H1 (cell line): ENCODE results near the gene PABPC4L. TPM values are rescaled to one million over a fixed set of nuclear protein-coding genes. Genes with fewer than 3 reads are reported as not detected.

Experiments
- CTCF ChIA-PET: fragments of 300-600 bp; sonication (Branson Sonifier 250); formaldehyde crosslinking; loops from one replicate; lab custom pipeline; 2021; ENCODE audit not compliant: partially characterized antibody; lab: Charles Lee
- POLR2A ChIA-PET: fragments of 300-600 bp; sonication (Branson Sonifier 250); formaldehyde crosslinking; loops from one replicate; lab custom pipeline; 2021; ENCODE audit warnings: inconsistent platforms; ENCODE audit not compliant: partially characterized antibody; lab: Charles Lee
- DNase-seq, 2 experiments: peaks; one replicate each; pipeline versions ENCODE4 v3.0.0 to v3.0.0-alpha.2; 2010 to 2022; ENCODE audit warnings: low spot score in 2 of 2, low read depth in 1 of 2, mixed read lengths in 1 of 2
- FAIRE-seq: peaks from 2 replicates; lab custom pipeline; 2011; peaks lifted over from hg19 to GRCh38; lab: Jason Lieb, UNC
- H2AFZ ChIP-seq: 2 replicates; pipeline ENCODE4 v1.8.1; 2012; ENCODE audit warnings: low read length, inconsistent platforms
- H2AK5ac ChIP-seq: 2 replicates; pipeline ENCODE4 v1.6.1; 2013; ENCODE audit warnings: low read depth, low read length
- H2BK120ac ChIP-seq: replicated peaks from 2 replicates; pipeline ENCODE3; 2013; ENCODE audit warnings: low read depth, low read length, inconsistent platforms
- H2BK12ac ChIP-seq: 2 replicates; pipeline ENCODE4 v1.6.1; 2013; ENCODE audit warnings: low read depth, low read length
- H2BK15ac ChIP-seq: 2 replicates; pipeline ENCODE4 v1.6.1; 2013; ENCODE audit warnings: low read length
- H2BK20ac ChIP-seq: 2 replicates; pipeline ENCODE4 v1.6.1; 2013; ENCODE audit warnings: low read length
- H2BK5ac ChIP-seq: 2 replicates; pipeline ENCODE4 v1.6.1; 2013; ENCODE audit warnings: low read depth, low read length
- H3K14ac ChIP-seq: 2 replicates; pipeline ENCODE4 v1.6.1; 2013; ENCODE audit warnings: inconsistent platforms; ENCODE audit not compliant: insufficient read length
- H3K18ac ChIP-seq: 2 replicates; pipeline ENCODE4 v1.6.1; 2013; ENCODE audit warnings: low read length; ENCODE audit errors: extremely low read depth
- H3K23ac ChIP-seq: 2 replicates; pipeline ENCODE4 v1.6.1; 2013; ENCODE audit warnings: inconsistent platforms; ENCODE audit not compliant: insufficient read length
- H3K23me2 ChIP-seq: 2 replicates; pipeline ENCODE4 v1.6.1; 2013; ENCODE audit warnings: low read depth, low read length
- H3K27ac ChIP-seq: 2 replicates; pipeline ENCODE4 v1.6.1; 2011; ENCODE audit warnings: low read depth, low read length, inconsistent platforms
- H3K27me3 ChIP-seq, 4 experiments: replicated peaks in 1 of 4; 1 replicate in 1 of 4; 2 replicates in 3 of 4; pipeline versions ENCODE4 v1.6.1 to v1.8.1; 2011 to 2013; ENCODE audit warnings: low read length in 3 of 4, mild to moderate bottlenecking in 3 of 4, inconsistent platforms in 2 of 4, mixed read lengths in 2 of 4, moderate library complexity in 1 of 4; ENCODE audit not compliant: control insufficient read depth in 3 of 4, insufficient read depth in 3 of 4; ENCODE audit errors: extremely low read depth in 1 of 4
- H3K36me3 ChIP-seq, 4 experiments: 2 replicates each; pipeline versions ENCODE4 v1.6.1 to v1.8.1; 2011 to 2013; ENCODE audit warnings: mild to moderate bottlenecking in 4 of 4, low read length in 3 of 4, moderate library complexity in 2 of 4, control low read depth in 1 of 4, inconsistent platforms in 1 of 4; ENCODE audit not compliant: insufficient read depth in 4 of 4, control insufficient read depth in 2 of 4
- H3K4ac ChIP-seq: replicated peaks from 2 replicates; pipeline ENCODE3; 2013; ENCODE audit warnings: low read length, low read depth, mixed read lengths, inconsistent platforms; ENCODE audit not compliant: insufficient read length
- H3K4me1 ChIP-seq, 4 experiments: replicated peaks in 1 of 4; 1 replicate in 1 of 4; 2 replicates in 3 of 4; pipeline versions ENCODE4 v1.6.1 to v1.8.1; 2011 to 2013; ENCODE audit warnings: low read length in 3 of 4, inconsistent platforms in 2 of 4, mixed read lengths in 1 of 4; ENCODE audit not compliant: insufficient read depth in 4 of 4, control insufficient read depth in 3 of 4
- H3K4me2 ChIP-seq, 2 experiments: 2 replicates each; pipeline versions ENCODE4 v1.6.1 to v1.8.1; 2011 to 2013; ENCODE audit warnings: low read depth in 2 of 2, low read length in 2 of 2, control low read depth in 1 of 2, inconsistent platforms in 1 of 2, mild to moderate bottlenecking in 1 of 2; ENCODE audit not compliant: insufficient read depth in 1 of 2
- H3K4me3 ChIP-seq, 4 experiments: fragments of 200-600, 300-600 bp in 1 of 4; sonication (generic), shearing (Covaris generic), sonication (Bioruptor Twin) in 1 of 4; 2 replicates each; pipeline versions ENCODE4 v1.5.1 to v1.8.1; 2011 to 2016; ENCODE audit warnings: low read length in 4 of 4, low read depth in 3 of 4, control low read depth in 2 of 4, inconsistent platforms in 2 of 4, mild to moderate bottlenecking in 2 of 4, mixed read lengths in 1 of 4, moderate library complexity in 1 of 4; ENCODE audit not compliant: insufficient read depth in 2 of 4; ENCODE audit errors: extremely low read depth in 1 of 4
- H3K56ac ChIP-seq: replicated peaks from 2 replicates; pipeline ENCODE3; 2013; ENCODE audit warnings: low read depth, mild to moderate bottlenecking, mixed read lengths, low read length, inconsistent platforms; ENCODE audit not compliant: insufficient read length
- H3K79me1 ChIP-seq: 2 replicates; pipeline ENCODE4 v1.6.1; 2013; ENCODE audit warnings: low read depth, low read length, control low read depth
- H3K79me2 ChIP-seq, 2 experiments: 2 replicates each; pipeline versions ENCODE4 v1.6.1 to v1.8.1; 2012 to 2013; ENCODE audit warnings: low read length in 2 of 2, mild to moderate bottlenecking in 2 of 2, inconsistent platforms in 1 of 2; ENCODE audit not compliant: insufficient read depth in 2 of 2, control insufficient read depth in 1 of 2
- H3K9ac ChIP-seq, 4 experiments: replicated peaks in 1 of 4; 1 replicate in 1 of 4; 2 replicates in 3 of 4; pipeline versions ENCODE4 v1.6.1 to v1.8.1; 2011 to 2013; ENCODE audit warnings: low read depth in 3 of 4, low read length in 3 of 4, control low read depth in 2 of 4, mild to moderate bottlenecking in 2 of 4, moderate library complexity in 2 of 4, inconsistent platforms in 1 of 4; ENCODE audit errors: extremely low read depth in 1 of 4
- H3K9me3 ChIP-seq, 2 experiments: 2 replicates each; pipeline versions ENCODE4 v1.6.1 to v1.8.1; 2012 to 2013; ENCODE audit warnings: mild to moderate bottlenecking in 2 of 2, moderate library complexity in 2 of 2, control low read depth in 1 of 2, inconsistent platforms in 1 of 2, low read depth in 1 of 2, low read length in 1 of 2, mixed read lengths in 1 of 2; ENCODE audit not compliant: insufficient read depth in 2 of 2
- H4K20me1 ChIP-seq, 2 experiments: replicated peaks in 1 of 2; 2 replicates each; pipeline versions ENCODE3 to v1.8.1; 2011 to 2013; ENCODE audit warnings: inconsistent platforms in 2 of 2, low read length in 2 of 2, mild to moderate bottlenecking in 1 of 2; ENCODE audit not compliant: insufficient read depth in 2 of 2, control insufficient read depth in 1 of 2
- H4K5ac ChIP-seq: 2 replicates; pipeline ENCODE4 v1.6.1; 2013; ENCODE audit warnings: low read length, low read depth, mixed read lengths, inconsistent platforms; ENCODE audit not compliant: insufficient read length
- H4K8ac ChIP-seq: 2 replicates; pipeline ENCODE4 v1.8.0; 2013; ENCODE audit warnings: mild to moderate bottlenecking, moderate library complexity, low read length, inconsistent platforms; ENCODE audit not compliant: insufficient read depth; ENCODE audit errors: extremely low read depth
- H4K91ac ChIP-seq: replicated peaks from 2 replicates; pipeline ENCODE3; 2013; ENCODE audit warnings: low read length, mixed read lengths, inconsistent platforms; ENCODE audit not compliant: insufficient read length
- ASH2L ChIP-seq: fragments of 200-600, 300-600 bp; sonication (generic); IDR thresholded peaks from one replicate; pipeline ENCODE4 v1.7.1; 2017; ENCODE audit warnings: low read length
- ATF2 ChIP-seq: IDR thresholded peaks from 2 replicates; pipeline ENCODE4 v1.6.1; 2012; ENCODE audit warnings: low read length, inconsistent platforms
- BRCA1 ChIP-seq: IDR thresholded peaks from 2 replicates; pipeline ENCODE4 v1.6.1; 2012; ENCODE audit warnings: low read depth, low read length, improper control_type of control experiment
- KDM1A ChIP-seq: fragments of 200-600, 300-600 bp; sonication (generic); IDR thresholded peaks from 2 replicates; pipeline ENCODE4 v1.7.1; 2016; ENCODE audit warnings: mild to moderate bottlenecking, low read length, borderline replicate concordance
- POLR2A ChIP-seq, 2 experiments: IDR thresholded peaks; 1 replicate in 1 of 2; 2 replicates in 1 of 2; pipeline ENCODE4 v1.6.1; 2011; ENCODE audit warnings: low read depth in 2 of 2, low read length in 2 of 2, mild to moderate bottlenecking in 2 of 2; ENCODE audit errors: control extremely low read depth in 1 of 2
- SP4 ChIP-seq: IDR thresholded peaks from 2 replicates; pipeline ENCODE4 v1.6.1; 2012; ENCODE audit warnings: low read length, inconsistent platforms
- USF2 ChIP-seq: IDR thresholded peaks from 2 replicates; pipeline ENCODE4 v1.6.1; 2011; ENCODE audit warnings: low read length, improper control_type of control experiment
- WGBS, 2 experiments: shearing (Covaris generic) in 1 of 2; methylation state at CpG; one replicate each; pipeline versions ENCODE4 v1.1.6 to v1.1.7; 2013 to 2015; ENCODE audit warnings: low lambda C conversion rate in 2 of 2, mixed read lengths in 2 of 2, inconsistent platforms in 1 of 2, low coverage in 1 of 2, missing lambda C conversion rate in 1 of 2; ENCODE audit not compliant: insufficient replicate concordance in 2 of 2, insufficient coverage in 1 of 2, insufficient read length in 1 of 2; ENCODE audit errors: extremely low coverage in 1 of 2, missing lambda C conversion rate in 1 of 2; 5-methylcytosine and 5-hydroxymethylcytosine counted together
- polyA plus RNA-seq, 7 experiments: library from polyadenylated mRNA; depleted of rRNA in 3 of 7; stranded (reverse) in 5 of 7; unstranded in 2 of 7; fragments of >200 nt in 5 of 7; fragments of 200-250 nt in 2 of 7; gene quantifications; 1 replicate in 5 of 7; 2 replicates in 1 of 7; 4 replicates in 1 of 7; pipeline versions ENCODE4 v1.2.1 to v1.2.3, GENCODE V29; 2011 to 2013; ENCODE audit warnings: missing spikeins in 2 of 7, mixed read lengths in 2 of 7
- total RNA-seq: library from RNA; stranded (reverse); fragmentation: NEBNext Ultra II Directional; extraction: Animal tissue kit (Norgen Biotek cat#: 25700); gene quantifications from 2 replicates; pipeline ENCODE4 v1.2.1, GENCODE V29; 2021
- TF ChIP-seq, protein P1 (sequence below), 3 experiments: IDR thresholded peaks; 1 replicate in 2 of 3; 2 replicates in 1 of 3; pipeline versions ENCODE4 v1.5.1 to v1.6.1; 2011; ENCODE audit warnings: low read length in 3 of 3, mild to moderate bottlenecking in 3 of 3, inconsistent platforms in 2 of 3, low read depth in 1 of 3, moderate library complexity in 1 of 3; ENCODE audit not compliant: insufficient read depth in 1 of 3; ENCODE audit errors: control extremely low read depth in 1 of 3

Gene PABPC4L
- total and polyA plus RNA-seq, 2 of the 8 experiments (the other 6 are each of a cell fraction or from before 2014, with no cell fraction given), result 0.51 to 4.2 TPM

DNA sequence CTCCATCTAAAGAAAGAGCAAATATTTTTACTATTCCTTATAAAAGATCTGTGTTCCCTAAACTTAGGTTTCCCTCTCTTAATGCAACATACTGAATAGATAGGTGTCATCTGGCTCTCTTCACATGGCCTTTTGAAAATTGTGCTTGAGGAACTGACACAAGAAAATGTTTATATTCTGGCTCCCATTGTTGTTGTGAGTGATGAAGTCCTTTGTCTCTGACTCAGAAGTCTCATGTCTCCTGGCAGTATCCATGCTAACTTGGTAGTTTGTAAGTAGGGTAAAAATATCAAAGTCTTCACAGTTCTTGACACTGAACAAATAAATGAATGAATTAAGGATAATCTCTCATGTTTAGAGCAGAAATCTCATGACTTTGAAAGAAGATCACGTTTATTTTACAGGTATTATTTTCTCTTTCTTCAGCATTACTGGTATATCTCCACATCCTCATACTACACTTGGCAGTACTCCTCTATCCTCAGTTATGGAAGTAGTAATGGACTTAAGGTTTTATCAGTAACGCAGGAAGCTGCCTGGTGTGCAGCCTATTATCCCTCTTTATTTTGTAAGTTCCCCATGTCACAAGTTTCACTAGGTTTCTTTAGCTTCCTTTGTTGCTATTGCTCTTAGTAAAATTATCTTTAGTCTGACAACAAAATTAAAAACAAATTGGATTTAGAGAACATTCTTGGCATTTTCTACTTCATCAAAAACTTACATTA, 14.2 kb upstream of the PABPC4L start:
- no peaks in the 10 kb centered on the region for H3K79me1 ChIP-seq
- CTCF ChIA-PET, result no interaction called here
- H2AFZ ChIP-seq, result no peak overlapping the region
- H4K20me1 ChIP-seq, result no peaks in the 10 kb centered on the region
- no peak overlapping the region for H4K91ac ChIP-seq
- H3K18ac ChIP-seq, result no peak overlapping the region
- H3K4me3 ChIP-seq, result no peak overlapping the region
- H3K27me3 ChIP-seq, result no peaks in the 10 kb centered on the region
- H3K9me3 ChIP-seq, result no peaks in the 10 kb centered on the region
- H2AK5ac ChIP-seq, result no peak overlapping the region
- H3K4ac ChIP-seq, result no peak overlapping the region
- no peak overlapping the region for H4K5ac ChIP-seq
- no peak overlapping the region for H3K9ac ChIP-seq
- WGBS, 2 experiments, result 87% methylated on average over 2 of the region's 2 CpGs; no CpG with 5 or more reads in 1 of the 2 experiments
- H3K23ac ChIP-seq, result no peak overlapping the region
- no peak overlapping the region for H2BK5ac ChIP-seq
- H3K14ac ChIP-seq, result no peak overlapping the region
- H3K79me2 ChIP-seq, result no peaks in the 10 kb centered on the region
- no peak overlapping the region for H2BK15ac ChIP-seq
- no peak overlapping the region for H2BK12ac ChIP-seq
- H2BK20ac ChIP-seq, result no peak overlapping the region
- no peak overlapping the region for H3K27ac ChIP-seq
- H3K56ac ChIP-seq, result no peak overlapping the region
- H2BK120ac ChIP-seq, result no peak overlapping the region
- H3K4me2 ChIP-seq, result no peak overlapping the region
- no peak overlapping the region for H4K8ac ChIP-seq
- POLR2A ChIA-PET, result no interaction called here
- H3K36me3 ChIP-seq, result no peaks in the 10 kb centered on the region
- no peaks in the 10 kb centered on the region for H3K4me1 ChIP-seq
- DNase-seq, result no peak
- no peaks in the 10 kb centered on the region for H3K23me2 ChIP-seq
- no peak for FAIRE-seq
- no peak for TF ChIP-seq USF2
- no peak for TF ChIP-seq SP4
- TF ChIP-seq ASH2L, result no peak
- TF ChIP-seq ATF2, result no peak
- TF ChIP-seq POLR2A (IDR thresholded peaks at IDR 0.05; ENCODE audit: control extremely low read depth in 1 of 2, low read depth in 2 of 2, low read length in 2 of 2), result no peak
- TF ChIP-seq, protein P1, sequence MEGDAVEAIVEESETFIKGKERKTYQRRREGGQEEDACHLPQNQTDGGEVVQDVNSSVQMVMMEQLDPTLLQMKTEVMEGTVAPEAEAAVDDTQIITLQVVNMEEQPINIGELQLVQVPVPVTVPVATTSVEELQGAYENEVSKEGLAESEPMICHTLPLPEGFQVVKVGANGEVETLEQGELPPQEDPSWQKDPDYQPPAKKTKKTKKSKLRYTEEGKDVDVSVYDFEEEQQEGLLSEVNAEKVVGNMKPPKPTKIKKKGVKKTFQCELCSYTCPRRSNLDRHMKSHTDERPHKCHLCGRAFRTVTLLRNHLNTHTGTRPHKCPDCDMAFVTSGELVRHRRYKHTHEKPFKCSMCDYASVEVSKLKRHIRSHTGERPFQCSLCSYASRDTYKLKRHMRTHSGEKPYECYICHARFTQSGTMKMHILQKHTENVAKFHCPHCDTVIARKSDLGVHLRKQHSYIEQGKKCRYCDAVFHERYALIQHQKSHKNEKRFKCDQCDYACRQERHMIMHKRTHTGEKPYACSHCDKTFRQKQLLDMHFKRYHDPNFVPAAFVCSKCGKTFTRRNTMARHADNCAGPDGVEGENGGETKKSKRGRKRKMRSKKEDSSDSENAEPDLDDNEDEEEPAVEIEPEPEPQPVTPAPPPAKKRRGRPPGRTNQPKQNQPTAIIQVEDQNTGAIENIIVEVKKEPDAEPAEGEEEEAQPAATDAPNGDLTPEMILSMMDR (IDR thresholded peaks at IDR 0.05; ENCODE audit: control extremely low read depth in 1 of 3, insufficient read depth in 1 of 3, low read depth in 1 of 3, low read length in 3 of 3), result no peak
- no peak for TF ChIP-seq KDM1A
- no peak for TF ChIP-seq BRCA1
